ENCODE results near the gene NFILZ.
"Not testable (repeated sequence)": the region's sequence is repeated elsewhere in the genome, so short reads cannot be mapped to it uniquely, and the experiment has no call there.

Gene NFILZ

GRCh38 chr19:8617984-8618383, 12.4 kb upstream of the NFILZ start:
- TF ChIP-seq, protein P1, sequence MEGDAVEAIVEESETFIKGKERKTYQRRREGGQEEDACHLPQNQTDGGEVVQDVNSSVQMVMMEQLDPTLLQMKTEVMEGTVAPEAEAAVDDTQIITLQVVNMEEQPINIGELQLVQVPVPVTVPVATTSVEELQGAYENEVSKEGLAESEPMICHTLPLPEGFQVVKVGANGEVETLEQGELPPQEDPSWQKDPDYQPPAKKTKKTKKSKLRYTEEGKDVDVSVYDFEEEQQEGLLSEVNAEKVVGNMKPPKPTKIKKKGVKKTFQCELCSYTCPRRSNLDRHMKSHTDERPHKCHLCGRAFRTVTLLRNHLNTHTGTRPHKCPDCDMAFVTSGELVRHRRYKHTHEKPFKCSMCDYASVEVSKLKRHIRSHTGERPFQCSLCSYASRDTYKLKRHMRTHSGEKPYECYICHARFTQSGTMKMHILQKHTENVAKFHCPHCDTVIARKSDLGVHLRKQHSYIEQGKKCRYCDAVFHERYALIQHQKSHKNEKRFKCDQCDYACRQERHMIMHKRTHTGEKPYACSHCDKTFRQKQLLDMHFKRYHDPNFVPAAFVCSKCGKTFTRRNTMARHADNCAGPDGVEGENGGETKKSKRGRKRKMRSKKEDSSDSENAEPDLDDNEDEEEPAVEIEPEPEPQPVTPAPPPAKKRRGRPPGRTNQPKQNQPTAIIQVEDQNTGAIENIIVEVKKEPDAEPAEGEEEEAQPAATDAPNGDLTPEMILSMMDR (IDR thresholded peaks at IDR 0.05; ENCODE audit: low read depth, low read length), result no peak
- no peak for DNase-seq (ENCODE audit: extremely low read depth, low read depth)

GRCh38 chr19:8618751-8619150, 11.7 kb upstream of the NFILZ start:
- TF ChIP-seq, protein P1 (IDR thresholded peaks at IDR 0.05; ENCODE audit: low read depth, low read length), result no peak
- DNase-seq (ENCODE audit: extremely low read depth, low read depth), result no peak

- DNase-seq (ENCODE audit: extremely low read depth, low read depth), result not testable (repeated sequence)
- TF ChIP-seq, protein P1 (IDR thresholded peaks at IDR 0.05; ENCODE audit: low read depth, low read length), result peak; percentile 16
These were observed 7.5 kb upstream of the NFILZ start for GRCh38 chr19:8622886-8623285.

DNA sequence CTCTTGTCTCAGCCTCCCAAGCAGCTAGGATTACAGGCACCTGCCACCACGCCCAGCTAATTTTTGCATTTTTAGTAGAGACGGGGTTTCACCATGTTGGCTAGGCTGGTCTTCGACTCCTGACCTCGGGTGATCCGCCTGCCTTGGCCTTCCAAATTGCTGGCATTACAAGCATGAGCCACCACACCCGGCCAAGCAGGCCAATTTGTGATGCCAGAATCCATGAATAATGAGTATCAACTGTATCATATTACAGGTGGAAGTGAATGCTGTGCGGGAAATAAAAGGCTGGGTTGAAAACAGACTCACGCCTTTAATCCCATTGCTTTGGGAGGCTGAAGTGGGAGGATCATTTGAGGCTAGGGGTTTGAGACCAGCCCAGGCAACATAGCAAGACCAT, 3.6 kb upstream of the NFILZ start:
- TF ChIP-seq, protein P1 (IDR thresholded peaks at IDR 0.05; ENCODE audit: low read depth, low read length), result no peak

GRCh38 chr19:8629184-8629583, 1.2 kb upstream of the NFILZ start:
- DNase-seq (ENCODE audit: extremely low read depth, low read depth), result no peak
- TF ChIP-seq, protein P1 (IDR thresholded peaks at IDR 0.05; ENCODE audit: low read depth, low read length), result no peak

More for the DNA sequence above, 3.6 kb upstream of the NFILZ start:
- no peak for DNase-seq (ENCODE audit: extremely low read depth, low read depth)

DNA sequence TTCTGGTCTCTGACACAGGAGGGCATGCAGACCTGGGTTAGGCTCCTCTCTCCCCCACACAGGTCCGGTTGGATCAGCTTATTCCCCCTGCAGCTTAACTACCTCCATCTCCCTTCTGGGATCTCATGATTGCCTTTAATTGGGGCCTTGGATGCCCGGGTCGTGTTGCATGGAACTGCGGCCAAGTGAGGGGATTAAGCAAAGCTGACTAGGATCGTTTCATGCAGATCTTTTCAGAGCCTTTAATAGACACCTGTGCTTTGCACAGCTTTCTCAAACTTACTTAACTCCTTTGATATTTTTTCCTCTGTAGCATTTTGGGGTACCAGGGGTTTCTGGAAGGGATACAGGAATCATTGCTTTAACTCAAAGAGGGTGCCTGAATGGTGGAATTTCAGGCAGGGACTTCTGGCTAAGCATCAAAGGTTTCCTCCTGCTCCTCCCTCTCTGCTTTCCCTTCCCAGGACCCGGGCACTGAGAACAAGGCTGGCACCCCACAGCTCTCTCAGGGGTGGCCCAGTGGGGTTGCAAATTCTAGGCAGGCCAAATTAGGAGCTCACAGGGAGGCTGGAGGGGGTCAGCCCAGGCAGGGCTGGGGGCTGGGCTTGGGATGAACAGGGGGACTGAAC, 477 bp downstream of the NFILZ start:
- TF ChIP-seq, protein P1 (IDR thresholded peaks at IDR 0.05; ENCODE audit: low read depth, low read length), result no peak
- DNase-seq (ENCODE audit: extremely low read depth, low read depth), result no peak

DNA sequence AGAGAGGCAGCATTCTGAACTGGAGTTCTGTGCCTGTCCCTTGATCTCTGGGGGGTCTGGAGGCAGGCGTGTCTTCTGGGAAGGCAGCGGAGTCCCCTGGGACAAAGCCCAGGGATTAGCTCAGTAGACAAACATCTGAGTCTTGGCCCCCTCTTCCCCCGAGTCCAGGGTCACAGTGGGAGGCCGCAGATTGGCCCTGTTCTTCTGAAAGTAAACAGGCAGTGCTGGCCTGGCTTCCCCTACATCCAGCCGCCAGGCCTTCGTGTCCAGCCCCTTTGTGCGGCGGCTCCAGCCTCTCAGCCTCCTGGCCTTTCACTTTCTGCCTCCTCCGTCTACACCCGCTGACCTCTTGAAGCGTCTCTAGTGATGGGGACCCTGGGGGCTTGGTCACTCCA, 989 bp downstream of the NFILZ start:
- DNase-seq (ENCODE audit: extremely low read depth, low read depth), result no peak

More for the DNA sequence above, 989 bp downstream of the NFILZ start:
- TF ChIP-seq, protein P1 (IDR thresholded peaks at IDR 0.05; ENCODE audit: low read depth, low read length), result no peak

All from AG09319 (cell line).